Lower leg skin (tissue), 3 donors: ENCODE data around the gene TWIST2.

Source experiments
- POLR2A ChIP-seq, 2 donors: fragments of 450-650 bp; IDR thresholded peaks; one replicate each; pipeline ENCODE4 v1.6.1; 2016 to 2017; ENCODE audit warnings: antibody characterized with exemption in 2 of 2, mild to moderate bottlenecking in 1 of 2, moderate library complexity in 1 of 2
- TF ChIP-seq, protein P1 (sequence below), 3 donors: fragments of 450-650 bp; IDR thresholded peaks; one replicate each; pipeline ENCODE4 v1.5.1; 2016; ENCODE audit warnings: antibody characterized with exemption in 3 of 3, mild to moderate bottlenecking in 3 of 3, moderate library complexity in 2 of 3

DNA sequence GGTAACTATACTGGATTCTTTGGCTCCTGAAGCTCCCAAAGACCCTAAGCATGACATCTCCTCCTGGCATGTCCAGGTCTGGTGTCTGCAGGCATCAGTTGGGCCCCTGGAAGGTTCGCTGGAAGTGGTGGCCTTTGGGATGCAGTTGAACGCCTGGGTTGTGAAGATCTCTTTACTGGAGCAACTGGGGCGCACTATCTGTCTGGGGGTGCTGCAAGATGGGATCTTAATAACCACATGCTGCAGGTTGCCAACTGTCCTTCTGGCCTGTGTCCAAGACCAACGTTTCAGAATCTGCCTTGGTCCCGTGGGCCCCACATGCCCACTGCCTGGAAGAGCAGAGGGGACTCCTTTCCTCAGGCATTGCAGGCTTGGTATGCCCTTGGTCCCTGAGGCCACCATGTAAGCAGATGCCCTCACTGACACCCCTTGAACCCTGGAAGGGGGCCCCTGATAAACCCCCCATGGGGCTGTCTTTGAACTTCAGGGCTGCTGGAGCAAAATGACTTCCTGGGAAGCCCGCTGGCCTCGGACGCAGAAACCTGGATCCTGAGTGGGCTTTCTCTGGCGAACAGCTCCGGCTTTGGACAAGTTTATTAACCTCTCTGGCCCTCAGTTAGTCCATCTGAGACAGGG lies 101.9 kb downstream of the TWIST2 start:
- TF ChIP-seq, protein P1, sequence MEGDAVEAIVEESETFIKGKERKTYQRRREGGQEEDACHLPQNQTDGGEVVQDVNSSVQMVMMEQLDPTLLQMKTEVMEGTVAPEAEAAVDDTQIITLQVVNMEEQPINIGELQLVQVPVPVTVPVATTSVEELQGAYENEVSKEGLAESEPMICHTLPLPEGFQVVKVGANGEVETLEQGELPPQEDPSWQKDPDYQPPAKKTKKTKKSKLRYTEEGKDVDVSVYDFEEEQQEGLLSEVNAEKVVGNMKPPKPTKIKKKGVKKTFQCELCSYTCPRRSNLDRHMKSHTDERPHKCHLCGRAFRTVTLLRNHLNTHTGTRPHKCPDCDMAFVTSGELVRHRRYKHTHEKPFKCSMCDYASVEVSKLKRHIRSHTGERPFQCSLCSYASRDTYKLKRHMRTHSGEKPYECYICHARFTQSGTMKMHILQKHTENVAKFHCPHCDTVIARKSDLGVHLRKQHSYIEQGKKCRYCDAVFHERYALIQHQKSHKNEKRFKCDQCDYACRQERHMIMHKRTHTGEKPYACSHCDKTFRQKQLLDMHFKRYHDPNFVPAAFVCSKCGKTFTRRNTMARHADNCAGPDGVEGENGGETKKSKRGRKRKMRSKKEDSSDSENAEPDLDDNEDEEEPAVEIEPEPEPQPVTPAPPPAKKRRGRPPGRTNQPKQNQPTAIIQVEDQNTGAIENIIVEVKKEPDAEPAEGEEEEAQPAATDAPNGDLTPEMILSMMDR (IDR thresholded peaks at IDR 0.05): no peak
- no peak for TF ChIP-seq POLR2A (IDR thresholded peaks at IDR 0.05)
